SU-DHL-6 (cell line): ENCODE data around the gene RABGEF1.
"Not testable (repeated sequence)": the region's sequence is repeated elsewhere in the genome, so short reads cannot be mapped to it uniquely, and the experiment has no call there.

Experiments used
- H2AFZ ChIP-seq: fragments of 200-600 bp; sonication (generic); 2 replicates; pipeline ENCODE4 v1.6.1; 2014; ENCODE audit warnings: low read depth, mild to moderate bottlenecking, moderate library complexity, mixed read lengths, antibody characterized with exemption, low read length; ENCODE audit not compliant: severe bottlenecking
- H3F3A ChIP-seq: fragments of 200-600 bp; shearing (Covaris generic); 2 replicates; pipeline ENCODE4 v1.6.0; 2016; ENCODE audit warnings: antibody characterized with exemption, mild to moderate bottlenecking; ENCODE audit not compliant: insufficient read depth
- H3K27ac ChIP-seq: fragments of 200-600 bp; sonication (generic); 2 replicates; pipeline ENCODE4 v1.5.1; 2016; ENCODE audit warnings: low read depth, mild to moderate bottlenecking, low read length, moderate library complexity, mixed read lengths
- H3K27me3 ChIP-seq: fragments of 200-600 bp; sonication (generic), shearing (Covaris generic); 2 replicates; pipeline ENCODE4 v1.6.0; 2014; ENCODE audit warnings: mild to moderate bottlenecking, low read length
- H3K36me3 ChIP-seq: fragments of 200-600 bp; sonication (generic); 2 replicates; pipeline ENCODE4 v1.6.1; 2014; ENCODE audit warnings: mild to moderate bottlenecking, low read length, mixed read lengths
- H3K4me2 ChIP-seq: fragments of 300-600, 200-600 bp; shearing (Covaris generic), sonication (generic); 2 replicates; pipeline ENCODE4 v1.6.0; 2014; ENCODE audit warnings: low read length, low read depth, mild to moderate bottlenecking; ENCODE audit not compliant: poor library complexity, severe bottlenecking
- H3K4me3 ChIP-seq: fragments of 200-600 bp; sonication (generic); 2 replicates; pipeline ENCODE4 v1.5.1; 2014; ENCODE audit warnings: antibody characterized with exemption, low read length, mild to moderate bottlenecking, mixed read lengths; ENCODE audit not compliant: insufficient read depth, poor library complexity, severe bottlenecking
- H3K79me2 ChIP-seq: fragments of 200-600 bp; sonication (generic); 2 replicates; pipeline ENCODE4 v1.6.1; 2014; ENCODE audit warnings: mild to moderate bottlenecking, low read length, moderate library complexity; ENCODE audit not compliant: insufficient read depth
- H3K9ac ChIP-seq: fragments of 200-600 bp; sonication (generic); 2 replicates; pipeline ENCODE4 v1.7.0; 2014; ENCODE audit warnings: mild to moderate bottlenecking, low read length
- H3K9me2 ChIP-seq: fragments of 200-600 bp; sonication (generic); replicated peaks from 2 replicates; pipeline ENCODE4 v1.6.1; 2014; ENCODE audit warnings: low read length; ENCODE audit not compliant: insufficient read depth
- H3K9me3 ChIP-seq: fragments of 200-600 bp; sonication (generic); 2 replicates; pipeline ENCODE4 v1.6.1; 2014; ENCODE audit warnings: low read length, mixed read lengths; ENCODE audit not compliant: insufficient read depth
- H4K20me1 ChIP-seq: fragments of 200-600 bp; sonication (generic); 2 replicates; pipeline ENCODE4 v1.6.1; 2014; ENCODE audit warnings: low read depth, mild to moderate bottlenecking, antibody characterized with exemption, low read length, moderate library complexity, mixed read lengths
- CTCF ChIP-seq: fragments of 200-600 bp; sonication (generic); IDR thresholded peaks from one replicate; pipeline ENCODE4 v1.5.1; 2017; ENCODE audit warnings: antibody characterized with exemption, mild to moderate bottlenecking, low read length, moderate library complexity; ENCODE audit not compliant: insufficient read depth, poor library complexity, severe bottlenecking
- EZH2phosphoT487 ChIP-seq: fragments of 200-600 bp; sonication (generic), shearing (Covaris generic); conservative IDR thresholded peaks from 2 replicates; pipeline ENCODE4 v1.6.1; 2018; ENCODE audit warnings: mild to moderate bottlenecking, antibody characterized with exemption, low read length, moderate library complexity, mixed read lengths

The RABGEF1 gene

GRCh38 chr7:66713687-66714086, 26.8 kb upstream of the RABGEF1 start:
- H3K4me2 ChIP-seq, result no peak overlapping the region
- no peak overlapping the region for H3K4me3 ChIP-seq
- no peak overlapping the region for H2AFZ ChIP-seq
- 0 out of 2 replicates have a peak, but pooled peaks cover 9% of the 10 kb centered on the region for H3F3A ChIP-seq
- no peaks in the 10 kb centered on the region for H3K27me3 ChIP-seq
- no peak overlapping the region for H3K27ac ChIP-seq
- no peaks in the 10 kb centered on the region for H3K9me3 ChIP-seq
- H4K20me1 ChIP-seq, result no peaks in the 10 kb centered on the region
- TF ChIP-seq EZH2phosphoT487, result no peak
- TF ChIP-seq CTCF, result no peak
- H3K36me3 ChIP-seq, result peaks cover 21% of the 10 kb centered on the region
- no peak overlapping the region for H3K9ac ChIP-seq
- H3K79me2 ChIP-seq, result no peaks in the 10 kb centered on the region
- no peaks in the 10 kb centered on the region for H3K9me2 ChIP-seq

- not testable (repeated sequence) for H2AFZ ChIP-seq, H3K4me3 ChIP-seq, H3K9me2 ChIP-seq, H3K27me3 ChIP-seq, H3K9me3 ChIP-seq, H3K79me2 ChIP-seq, H3F3A ChIP-seq, H4K20me1 ChIP-seq, H3K9ac ChIP-seq, H3K27ac ChIP-seq, H3K4me2 ChIP-seq
- peaks cover 15% of the 10 kb centered on the region for H3K36me3 ChIP-seq
Measured at GRCh38 chr7:66716634-66717033, 23.9 kb upstream of the RABGEF1 start.

GRCh38 chr7:66720561-66720960, 20.0 kb upstream of the RABGEF1 start:
- no peaks in the 10 kb centered on the region for H3K27me3 ChIP-seq
- H3K9me3 ChIP-seq, result peaks cover 18% of the 10 kb centered on the region; the same call in 1 of the 2 replicates
- peaks cover 10% of the 10 kb centered on the region for H3K36me3 ChIP-seq
- no peaks in the 10 kb centered on the region for H3K9me2 ChIP-seq
- 0 out of 2 replicates have a peak, but pooled peaks cover 3% of the 10 kb centered on the region for H3F3A ChIP-seq
- no peak overlapping the region for H3K27ac ChIP-seq
- no peaks in the 10 kb centered on the region for H4K20me1 ChIP-seq
- no peak overlapping the region for H3K4me3 ChIP-seq
- H3K9ac ChIP-seq, result no peak overlapping the region
- TF ChIP-seq EZH2phosphoT487 (no peak), CTCF (no peak)
- H3K79me2 ChIP-seq, result no peaks in the 10 kb centered on the region
- H2AFZ ChIP-seq, result no peak overlapping the region
- no peak overlapping the region for H3K4me2 ChIP-seq

GRCh38 chr7:66725843-66726242, 14.7 kb upstream of the RABGEF1 start:
- no peaks in the 10 kb centered on the region for H3F3A ChIP-seq
- H2AFZ ChIP-seq, result no peak overlapping the region
- no peaks in the 10 kb centered on the region for H4K20me1 ChIP-seq
- H3K9me2 ChIP-seq, result no peaks in the 10 kb centered on the region
- H3K4me3 ChIP-seq, result no peak overlapping the region
- no peaks in the 10 kb centered on the region for H3K79me2 ChIP-seq
- no peaks in the 10 kb centered on the region for H3K27me3 ChIP-seq
- no peak overlapping the region for H3K4me2 ChIP-seq
- TF ChIP-seq EZH2phosphoT487 (no peak), CTCF (no peak)
- H3K9me3 ChIP-seq, result peaks cover 18% of the 10 kb centered on the region; the same call in 1 of the 2 replicates
- no peak overlapping the region for H3K27ac ChIP-seq
- H3K36me3 ChIP-seq, result peaks cover 10% of the 10 kb centered on the region
- H3K9ac ChIP-seq, result no peak overlapping the region
